Karpas-422 (cell line): ENCODE measurements around the gene ZDHHC14. TPM values are rescaled to one million over a fixed set of nuclear protein-coding genes. Genes with fewer than 3 reads are reported as not detected.

Experiments used
- DNase-seq: peaks from one replicate; pipeline ENCODE4 v3.0.0-alpha.2; 2015
- H2AFZ ChIP-seq: fragments of 200-600 bp; sonication (generic); 2 replicates; pipeline ENCODE4 v1.6.1; 2014; ENCODE audit warnings: antibody characterized with exemption, low read length, mixed read lengths
- H3K27ac ChIP-seq: fragments of 200-600 bp; sonication (generic); 2 replicates; pipeline ENCODE4 v1.5.1; 2014; ENCODE audit warnings: mild to moderate bottlenecking, low read length, moderate library complexity
- H3K27me3 ChIP-seq: fragments of 200-600 bp; sonication (generic); 2 replicates; pipeline ENCODE4 v1.6.1; 2014; ENCODE audit warnings: low read length, mixed read lengths
- H3K36me3 ChIP-seq: fragments of 200-600 bp; sonication (generic); 2 replicates; pipeline ENCODE4 v1.6.1; 2014; ENCODE audit warnings: low read length, mixed read lengths; ENCODE audit not compliant: insufficient read depth
- H3K4me1 ChIP-seq: fragments of 200-600 bp; sonication (generic); 2 replicates; pipeline ENCODE4 v1.6.1; 2014; ENCODE audit warnings: mild to moderate bottlenecking, low read length, mixed read lengths
- H3K4me2 ChIP-seq: fragments of 200-600 bp; sonication (generic); 2 replicates; pipeline ENCODE4 v1.6.1; 2014; ENCODE audit warnings: low read length, low read depth, mild to moderate bottlenecking; ENCODE audit not compliant: poor library complexity, severe bottlenecking
- H3K4me3 ChIP-seq: fragments of 200-600 bp; sonication (generic); 2 replicates; pipeline ENCODE4 v1.5.1; 2014; ENCODE audit warnings: mild to moderate bottlenecking, antibody characterized with exemption, low read length, mixed read lengths
- H3K79me2 ChIP-seq: fragments of 200-600 bp; sonication (generic); 2 replicates; pipeline ENCODE4 v1.6.1; 2014; ENCODE audit warnings: mild to moderate bottlenecking, low read length, mixed read lengths
- H3K9ac ChIP-seq: fragments of 200-600 bp; sonication (generic); 2 replicates; pipeline ENCODE4 v1.6.0; 2014; ENCODE audit warnings: low read length
- H3K9me2 ChIP-seq: fragments of 200-600 bp; sonication (generic), shearing (Covaris generic); replicated peaks from 2 replicates; pipeline ENCODE4 v1.6.0; 2014; ENCODE audit warnings: mild to moderate bottlenecking, low read length, moderate library complexity; ENCODE audit not compliant: insufficient read depth
- H3K9me3 ChIP-seq: fragments of 300-700, 200-600 bp; sonication (generic); 2 replicates; pipeline ENCODE4 v1.6.1; 2014; ENCODE audit warnings: low read length, mixed read lengths
- H4K20me1 ChIP-seq: fragments of 200-600 bp; sonication (generic); 2 replicates; pipeline ENCODE4 v1.6.1; 2014; ENCODE audit warnings: mild to moderate bottlenecking, antibody characterized with exemption, low read length, low read depth; ENCODE audit not compliant: insufficient read depth
- total RNA-seq: library from RNA; depleted of rRNA; stranded (reverse); fragments of >200 nt; shearing (Covaris generic); gene quantifications from 2 replicates; pipeline ENCODE4 v1.2.3, GENCODE V29; 2014; ENCODE audit warnings: low replicate concordance

ZDHHC14 gene
- total RNA-seq, 1 experiment from 2014 or later: 1.1 TPM

GRCh38 chr6:157562997-157563396 lies 182.0 kb downstream of the ZDHHC14 start:
- H3K79me2 ChIP-seq: no peaks in the 10 kb centered on the region
- H4K20me1 ChIP-seq: no peaks in the 10 kb centered on the region
- no peak for DNase-seq
- H3K4me1 ChIP-seq: no peaks in the 10 kb centered on the region
- H3K9me3 ChIP-seq: no peaks in the 10 kb centered on the region
- no peak overlapping the region for H2AFZ ChIP-seq
- no peaks in the 10 kb centered on the region for H3K9me2 ChIP-seq
- H3K27me3 ChIP-seq: no peaks in the 10 kb centered on the region
- no peak overlapping the region for H3K27ac ChIP-seq
- no peak overlapping the region for H3K4me3 ChIP-seq
- no peak overlapping the region for H3K9ac ChIP-seq
- H3K4me2 ChIP-seq: no peak overlapping the region
- H3K36me3 ChIP-seq: no peaks in the 10 kb centered on the region

DNA sequence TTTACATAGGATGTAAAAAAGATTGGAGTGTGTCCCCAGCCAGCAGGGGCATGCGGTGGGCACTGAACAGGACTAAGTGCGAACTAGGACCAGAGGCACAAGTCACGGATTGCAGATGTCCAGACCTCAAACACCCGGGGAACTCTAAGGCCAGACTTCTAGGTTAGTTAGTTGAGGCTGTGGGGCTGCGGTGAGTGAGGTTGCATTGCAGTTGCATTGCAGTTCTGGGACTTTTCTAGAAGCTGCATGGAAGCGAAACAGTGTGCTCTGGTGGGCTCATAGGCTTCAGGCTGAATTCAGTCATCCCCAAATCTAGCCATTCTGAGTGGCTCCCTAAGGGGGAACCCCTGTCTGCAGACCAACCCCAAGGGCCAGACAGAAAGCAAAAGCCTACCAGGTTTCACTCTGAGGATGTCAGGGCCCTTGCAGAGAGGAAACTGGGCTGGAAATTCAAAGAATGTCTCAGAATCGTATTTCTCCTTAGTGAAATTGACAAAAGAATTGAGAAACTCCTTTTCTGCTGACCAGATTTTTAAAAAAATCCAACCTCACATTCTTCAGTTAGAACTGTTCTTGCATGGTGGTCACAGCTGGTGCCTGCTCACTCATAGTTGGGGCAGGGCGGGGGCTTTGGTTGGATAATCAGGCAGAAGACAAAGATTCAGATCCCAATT lies 182.8 kb downstream of the ZDHHC14 start:
- Histone ChIP-seq H3K27ac (no peak overlapping the region), H3K27me3 (no peaks in the 10 kb centered on the region), H3K9me2 (no peaks in the 10 kb centered on the region), H2AFZ (no peak overlapping the region), H3K4me1 (no peaks in the 10 kb centered on the region), H4K20me1 (no peaks in the 10 kb centered on the region), H3K9ac (no peak overlapping the region), H3K36me3 (no peaks in the 10 kb centered on the region), H3K9me3 (no peaks in the 10 kb centered on the region), H3K4me2 (no peak overlapping the region), H3K4me3 (no peak overlapping the region), H3K79me2 (no peaks in the 10 kb centered on the region)
- DNase-seq: no peak

DNA sequence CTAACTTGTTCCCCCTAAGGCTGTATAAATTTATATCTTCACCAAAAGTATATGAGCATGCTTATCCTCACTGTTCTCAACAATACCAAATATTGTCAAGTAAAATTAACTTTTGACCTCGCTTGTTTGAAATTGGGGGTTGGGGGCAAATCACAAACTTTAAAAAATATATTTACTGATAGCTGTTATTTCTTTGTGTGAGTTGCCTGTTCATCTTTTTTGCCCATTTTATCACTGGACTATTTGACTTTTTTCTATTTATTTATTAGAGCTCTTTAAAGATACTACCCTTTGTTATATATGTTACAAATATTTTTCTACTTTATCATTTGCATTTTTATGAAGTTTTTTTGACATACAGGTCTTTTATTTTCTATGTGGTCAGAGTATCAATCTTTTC lies 187.7 kb downstream of the ZDHHC14 start:
- Histone ChIP-seq H3K9me2 (no peaks in the 10 kb centered on the region), H3K36me3 (no peaks in the 10 kb centered on the region), H3K79me2 (no peaks in the 10 kb centered on the region), H3K27ac (no peak overlapping the region), H3K9ac (no peak overlapping the region), H3K4me2 (no peak overlapping the region), H2AFZ (no peak overlapping the region), H3K27me3 (no peaks in the 10 kb centered on the region), H4K20me1 (no peaks in the 10 kb centered on the region), H3K4me1 (no peaks in the 10 kb centered on the region), H3K4me3 (no peak overlapping the region), H3K9me3 (no peaks in the 10 kb centered on the region)
- no peak for DNase-seq

- Histone ChIP-seq H3K4me3 (no peak overlapping the region), H3K36me3 (no peaks in the 10 kb centered on the region), H3K9me3 (no peaks in the 10 kb centered on the region), H3K9me2 (no peaks in the 10 kb centered on the region), H3K4me2 (no peak overlapping the region), H3K27me3 (no peaks in the 10 kb centered on the region), H4K20me1 (no peaks in the 10 kb centered on the region), H3K4me1 (no peaks in the 10 kb centered on the region), H3K9ac (no peak overlapping the region), H3K79me2 (no peaks in the 10 kb centered on the region), H3K27ac (no peak overlapping the region), H2AFZ (no peak overlapping the region)
- no peak for DNase-seq
These were observed 188.6 kb downstream of the ZDHHC14 start for GRCh38 chr6:157569543-157569942.

DNA sequence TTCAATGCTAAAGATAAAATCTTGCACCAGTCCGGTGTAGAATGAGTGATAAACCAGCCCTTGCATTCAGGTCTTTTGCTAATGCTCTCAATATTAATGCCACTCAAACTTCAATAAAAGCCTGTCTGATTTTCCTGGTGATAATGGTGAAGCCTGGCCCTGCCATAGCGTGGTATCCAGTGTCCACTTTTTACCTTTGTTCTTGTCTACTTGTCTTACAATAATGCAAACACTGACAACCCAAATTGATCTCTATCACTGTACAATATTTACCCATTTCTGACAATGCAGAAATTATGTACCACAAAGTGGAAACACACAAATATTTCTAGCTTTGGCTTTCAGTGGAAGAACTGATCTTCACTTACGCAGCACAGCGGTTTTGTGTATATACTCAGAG lies 189.1 kb downstream of the ZDHHC14 start:
- Histone ChIP-seq H3K9ac (no peak overlapping the region), H3K9me2 (no peaks in the 10 kb centered on the region), H3K4me3 (no peak overlapping the region), H3K4me1 (no peaks in the 10 kb centered on the region), H3K27me3 (no peaks in the 10 kb centered on the region), H3K27ac (no peak overlapping the region), H3K4me2 (no peak overlapping the region), H4K20me1 (no peaks in the 10 kb centered on the region), H3K36me3 (no peaks in the 10 kb centered on the region), H3K9me3 (no peaks in the 10 kb centered on the region), H3K79me2 (no peaks in the 10 kb centered on the region), H2AFZ (no peak overlapping the region)
- DNase-seq: no peak

DNA sequence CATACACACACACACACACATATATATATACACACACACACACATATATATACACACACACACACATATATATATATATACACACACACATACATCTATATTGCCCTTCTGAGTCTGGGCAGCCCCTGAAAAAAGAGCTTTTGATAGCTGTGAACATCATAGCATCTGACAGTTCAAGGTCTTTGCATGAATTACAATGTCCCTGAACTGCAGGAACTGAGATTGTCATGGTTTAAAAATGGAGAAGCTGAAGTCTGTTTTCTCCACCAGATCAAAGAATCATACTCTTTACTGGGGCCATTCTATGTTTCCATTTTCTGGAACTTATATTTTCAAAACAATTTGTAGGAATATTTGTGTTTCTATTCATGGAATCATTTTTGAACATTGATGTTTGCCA lies 189.8 kb downstream of the ZDHHC14 start:
- Histone ChIP-seq H3K9ac (no peak overlapping the region), H3K36me3 (no peaks in the 10 kb centered on the region), H3K79me2 (no peaks in the 10 kb centered on the region), H3K27me3 (no peaks in the 10 kb centered on the region), H4K20me1 (no peaks in the 10 kb centered on the region), H3K4me1 (no peaks in the 10 kb centered on the region), H3K4me3 (no peak overlapping the region), H3K9me3 (no peaks in the 10 kb centered on the region), H3K27ac (no peak overlapping the region), H3K4me2 (no peak overlapping the region), H2AFZ (no peak overlapping the region), H3K9me2 (no peaks in the 10 kb centered on the region)
- DNase-seq: no peak

DNA sequence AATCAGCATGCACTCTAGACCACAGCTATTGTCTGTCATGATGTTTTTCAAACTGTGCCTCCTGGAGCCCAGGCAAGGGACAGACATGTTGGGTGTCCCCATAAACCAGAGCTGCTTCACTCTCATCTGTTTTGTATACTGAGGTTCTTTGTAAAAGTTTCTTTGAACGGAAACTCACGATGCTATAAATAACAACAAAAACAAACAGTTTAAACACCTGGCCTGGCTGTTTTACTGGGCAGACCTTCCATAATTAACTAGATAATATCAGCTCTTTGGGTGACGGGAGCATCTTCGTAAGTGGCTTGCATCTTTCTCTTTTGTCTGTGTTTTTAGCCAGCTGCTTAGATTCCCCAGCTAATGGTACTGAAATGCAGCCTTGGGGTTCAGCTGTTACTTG lies 190.3 kb downstream of the ZDHHC14 start:
- Histone ChIP-seq H3K9ac (no peak overlapping the region), H3K4me3 (no peak overlapping the region), H3K27me3 (no peaks in the 10 kb centered on the region), H2AFZ (no peak overlapping the region), H3K4me2 (no peak overlapping the region), H3K36me3 (no peaks in the 10 kb centered on the region), H4K20me1 (no peaks in the 10 kb centered on the region), H3K79me2 (no peaks in the 10 kb centered on the region), H3K27ac (no peak overlapping the region), H3K9me2 (no peaks in the 10 kb centered on the region), H3K9me3 (no peaks in the 10 kb centered on the region), H3K4me1 (no peaks in the 10 kb centered on the region)
- DNase-seq: no peak

- Histone ChIP-seq H2AFZ (no peak overlapping the region), H3K9me2 (no peaks in the 10 kb centered on the region), H3K27me3 (no peaks in the 10 kb centered on the region), H3K9ac (no peak overlapping the region), H3K4me1 (no peaks in the 10 kb centered on the region), H4K20me1 (no peaks in the 10 kb centered on the region), H3K27ac (no peak overlapping the region), H3K9me3 (no peaks in the 10 kb centered on the region), H3K4me3 (no peak overlapping the region), H3K79me2 (no peaks in the 10 kb centered on the region), H3K36me3 (no peaks in the 10 kb centered on the region), H3K4me2 (no peak overlapping the region)
- DNase-seq: no peak
These were observed 191.0 kb downstream of the ZDHHC14 start for GRCh38 chr6:157571950-157572349.
